ENCODE data around the gene SNCA. TPM values are rescaled to one million over a fixed set of nuclear protein-coding genes. Genes with fewer than 3 reads are reported as not detected.

SNCA gene
- total RNA-seq, 1 experiment from 2014 or later: 36.8 TPM

- BruUV-seq (replicated peaks): no TSS peak
These were observed 113.9 kb downstream of the SNCA start for GRCh38 chr4:89723096-89723495.

DNA sequence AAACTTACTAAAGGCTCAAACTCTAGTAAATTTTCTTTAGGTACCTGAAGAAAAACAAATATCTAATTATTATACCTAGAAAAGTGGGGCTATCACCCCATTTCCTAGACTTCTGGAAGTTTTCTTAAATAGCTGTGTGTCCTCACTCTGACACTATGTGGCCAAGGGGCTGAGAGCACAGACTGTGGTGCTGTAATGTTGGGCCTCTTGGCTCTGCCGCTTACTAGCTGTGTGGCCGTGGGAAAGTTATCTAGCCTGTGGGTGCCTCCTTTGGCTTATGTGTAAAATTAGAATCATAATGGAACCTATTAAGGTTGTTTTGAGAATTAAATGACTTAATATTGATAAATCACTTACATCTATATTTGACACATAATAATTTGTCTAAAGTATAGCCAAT lies 114.4 kb downstream of the SNCA start:
- Mint-ChIP-seq H3K4me1 (ENCODE audit: low read depth, unreplicated experiment) (no peaks in the 10 kb centered on the region), H3K27ac (ENCODE audit: unreplicated experiment) (no peak overlapping the region), H3K4me3 (ENCODE audit: low read depth, unreplicated experiment) (no peak overlapping the region), H3K9me3 (ENCODE audit: low read depth, unreplicated experiment) (no peaks in the 10 kb centered on the region), H3K27me3 (ENCODE audit: unreplicated experiment) (no peaks in the 10 kb centered on the region), H3K36me3 (ENCODE audit: insufficient read depth, unreplicated experiment) (no peaks in the 10 kb centered on the region)
- intact Hi-C loops (cut with micrococcal nuclease; ENCODE audit: unreplicated experiment): no loop called here
- TF ChIP-seq, protein P1, sequence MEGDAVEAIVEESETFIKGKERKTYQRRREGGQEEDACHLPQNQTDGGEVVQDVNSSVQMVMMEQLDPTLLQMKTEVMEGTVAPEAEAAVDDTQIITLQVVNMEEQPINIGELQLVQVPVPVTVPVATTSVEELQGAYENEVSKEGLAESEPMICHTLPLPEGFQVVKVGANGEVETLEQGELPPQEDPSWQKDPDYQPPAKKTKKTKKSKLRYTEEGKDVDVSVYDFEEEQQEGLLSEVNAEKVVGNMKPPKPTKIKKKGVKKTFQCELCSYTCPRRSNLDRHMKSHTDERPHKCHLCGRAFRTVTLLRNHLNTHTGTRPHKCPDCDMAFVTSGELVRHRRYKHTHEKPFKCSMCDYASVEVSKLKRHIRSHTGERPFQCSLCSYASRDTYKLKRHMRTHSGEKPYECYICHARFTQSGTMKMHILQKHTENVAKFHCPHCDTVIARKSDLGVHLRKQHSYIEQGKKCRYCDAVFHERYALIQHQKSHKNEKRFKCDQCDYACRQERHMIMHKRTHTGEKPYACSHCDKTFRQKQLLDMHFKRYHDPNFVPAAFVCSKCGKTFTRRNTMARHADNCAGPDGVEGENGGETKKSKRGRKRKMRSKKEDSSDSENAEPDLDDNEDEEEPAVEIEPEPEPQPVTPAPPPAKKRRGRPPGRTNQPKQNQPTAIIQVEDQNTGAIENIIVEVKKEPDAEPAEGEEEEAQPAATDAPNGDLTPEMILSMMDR (IDR thresholded peaks at IDR 0.05; ENCODE audit: unreplicated experiment): no peak
- BruUV-seq (replicated peaks): no TSS peak
- DNase-seq: no peak
- CTCF ChIA-PET: no interaction called here

More at GRCh38 chr4:89723096-89723495, 113.9 kb downstream of the SNCA start:
- Mint-ChIP-seq H3K36me3 (ENCODE audit: insufficient read depth, unreplicated experiment) (no peaks in the 10 kb centered on the region), H3K4me3 (ENCODE audit: low read depth, unreplicated experiment) (no peak overlapping the region), H3K4me1 (ENCODE audit: low read depth, unreplicated experiment) (no peaks in the 10 kb centered on the region), H3K27me3 (ENCODE audit: unreplicated experiment) (no peaks in the 10 kb centered on the region), H3K27ac (ENCODE audit: unreplicated experiment) (no peak overlapping the region), H3K9me3 (ENCODE audit: low read depth, unreplicated experiment) (no peaks in the 10 kb centered on the region)
- no peak for DNase-seq
- TF ChIP-seq, protein P1 (IDR thresholded peaks at IDR 0.05; ENCODE audit: unreplicated experiment): no peak
- CTCF ChIA-PET: no interaction called here
- intact Hi-C loops (cut with micrococcal nuclease; ENCODE audit: unreplicated experiment): no loop called here

DNA sequence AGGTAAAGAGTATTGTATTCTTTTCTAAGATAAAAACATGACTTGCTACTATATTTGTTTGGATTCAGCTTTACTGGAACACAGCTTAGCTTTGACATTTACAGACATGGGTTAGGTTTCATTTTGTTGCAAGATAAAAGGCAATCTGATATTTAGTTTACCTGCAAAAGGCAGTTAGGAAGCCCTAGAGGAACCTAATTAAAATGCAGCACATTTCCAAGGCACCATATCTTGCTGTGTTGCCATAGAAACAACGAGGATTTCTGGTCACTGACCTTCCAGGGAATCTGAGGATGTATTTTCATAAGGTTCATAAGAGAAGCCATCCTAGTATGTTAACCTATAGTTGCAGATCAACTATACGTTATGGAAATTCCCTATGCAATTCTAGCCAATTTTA lies 116.0 kb downstream of the SNCA start:
- Mint-ChIP-seq H3K27me3 (ENCODE audit: unreplicated experiment) (no peaks in the 10 kb centered on the region), H3K27ac (ENCODE audit: unreplicated experiment) (no peak overlapping the region), H3K4me1 (ENCODE audit: low read depth, unreplicated experiment) (no peaks in the 10 kb centered on the region), H3K36me3 (ENCODE audit: insufficient read depth, unreplicated experiment) (no peaks in the 10 kb centered on the region), H3K9me3 (ENCODE audit: low read depth, unreplicated experiment) (no peaks in the 10 kb centered on the region), H3K4me3 (ENCODE audit: low read depth, unreplicated experiment) (no peak overlapping the region)
- CTCF ChIA-PET: interaction anchor here (0.7 kb wide), 1 partner anchor 8 kb away, joined by 3 read pairs; no protein-coding TSS in a partner anchor
- TF ChIP-seq, protein P1 (IDR thresholded peaks at IDR 0.05; ENCODE audit: unreplicated experiment): no peak
- intact Hi-C loops (cut with micrococcal nuclease; ENCODE audit: unreplicated experiment): no loop called here
- no TSS peak for BruUV-seq (replicated peaks)
- DNase-seq: no peak

DNA sequence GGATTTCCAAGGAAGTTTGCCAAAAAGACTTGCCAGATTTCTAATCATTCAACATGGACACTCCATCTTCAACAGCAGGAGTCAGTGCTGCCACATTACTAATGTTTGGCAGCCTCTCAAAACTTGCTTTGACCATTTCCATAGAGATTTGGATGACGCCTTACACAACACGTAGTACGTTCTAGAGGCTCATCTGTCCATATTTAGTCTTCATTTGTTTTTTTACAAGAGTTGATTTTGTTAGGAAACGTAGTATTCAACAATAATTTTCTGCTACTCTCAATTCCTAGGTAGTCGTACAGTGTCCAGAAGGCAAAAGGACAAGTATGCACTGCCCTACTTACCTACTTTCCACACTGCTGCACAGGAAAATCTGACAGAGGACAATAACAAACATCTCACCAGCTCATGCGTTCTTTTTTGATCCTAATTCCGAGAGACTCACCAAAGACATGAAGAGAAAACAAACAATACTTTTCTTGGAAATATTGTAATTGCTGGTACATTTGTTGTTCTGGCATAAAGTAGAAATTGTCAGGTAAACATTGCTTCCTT lies 117.3 kb downstream of the SNCA start:
- no peaks in the 10 kb centered on the region for H3K9me3 Mint-ChIP-seq (ENCODE audit: low read depth, unreplicated experiment)
- BruUV-seq (replicated peaks): no TSS peak
- H3K4me1 Mint-ChIP-seq (ENCODE audit: low read depth, unreplicated experiment): no peaks in the 10 kb centered on the region
- H3K4me3 Mint-ChIP-seq (ENCODE audit: low read depth, unreplicated experiment): no peak overlapping the region
- TF ChIP-seq, protein P1 (IDR thresholded peaks at IDR 0.05; ENCODE audit: unreplicated experiment): no peak
- no peaks in the 10 kb centered on the region for H3K36me3 Mint-ChIP-seq (ENCODE audit: insufficient read depth, unreplicated experiment)
- DNase-seq: no peak
- no peaks in the 10 kb centered on the region for H3K27me3 Mint-ChIP-seq (ENCODE audit: unreplicated experiment)
- H3K27ac Mint-ChIP-seq (ENCODE audit: unreplicated experiment): no peak overlapping the region
- CTCF ChIA-PET: no interaction called here
- intact Hi-C loops (cut with micrococcal nuclease; ENCODE audit: unreplicated experiment): no loop called here

Data from Calu3 (cell line).